Measurements from ENCODE around the gene UMODL1.
"Not testable (repeated sequence)": the region's sequence is repeated elsewhere in the genome, so short reads cannot be mapped to it uniquely, and the experiment has no call there.

UMODL1 gene

GRCh38 chr21:42179316-42179715 lies 108.2 kb downstream of the UMODL1 start:
- H3K4me3 ChIP-seq (replicated peaks; ENCODE audit: low read depth, low read length) = no peak overlapping the region
- no peak for DNase-seq (ENCODE audit: extremely low read depth, low read depth)

GRCh38 chr21:42180001-42180400 lies 108.9 kb downstream of the UMODL1 start:
- DNase-seq (ENCODE audit: extremely low read depth, low read depth); H3K4me3 ChIP-seq (replicated peaks; ENCODE audit: low read depth, low read length): not testable (repeated sequence)

More at GRCh38 chr21:42179316-42179715, 108.2 kb downstream of the UMODL1 start:
- no peak for TF ChIP-seq CTCF (IDR thresholded peaks at IDR 0.05; ENCODE audit: low read depth, low read length, missing control alignments)

GRCh38 chr21:42182713-42183371 lies 111.7 kb downstream of the UMODL1 start:
- H3K4me3 ChIP-seq (replicated peaks; ENCODE audit: low read depth, low read length) = no peak overlapping the region
- TF ChIP-seq CTCF (IDR thresholded peaks at IDR 0.05; ENCODE audit: low read depth, low read length, missing control alignments) = no peak
- no peak for DNase-seq (ENCODE audit: extremely low read depth, low read depth)

GRCh38 chr21:42183374-42184266 lies 112.5 kb downstream of the UMODL1 start:
- no peak for DNase-seq (ENCODE audit: extremely low read depth, low read depth)
- TF ChIP-seq CTCF (IDR thresholded peaks at IDR 0.05; ENCODE audit: low read depth, low read length, missing control alignments) = no peak
- H3K4me3 ChIP-seq (replicated peaks; ENCODE audit: low read depth, low read length) = no peak overlapping the region

GRCh38 chr21:42186591-42186990 lies 115.5 kb downstream of the UMODL1 start:
- TF ChIP-seq CTCF (IDR thresholded peaks at IDR 0.05; ENCODE audit: low read depth, low read length, missing control alignments) = no peak
- no peak for DNase-seq (ENCODE audit: extremely low read depth, low read depth)
- H3K4me3 ChIP-seq (replicated peaks; ENCODE audit: low read depth, low read length) = no peak overlapping the region

- DNase-seq (ENCODE audit: extremely low read depth, low read depth) = no peak
- no peak overlapping the region for H3K4me3 ChIP-seq (replicated peaks; ENCODE audit: low read depth, low read length)
- no peak for TF ChIP-seq CTCF (IDR thresholded peaks at IDR 0.05; ENCODE audit: low read depth, low read length, missing control alignments)
These were observed 117.0 kb downstream of the UMODL1 start for GRCh38 chr21:42187976-42188653.

- no peak for TF ChIP-seq CTCF (IDR thresholded peaks at IDR 0.05; ENCODE audit: low read depth, low read length, missing control alignments)
- DNase-seq (ENCODE audit: extremely low read depth, low read depth) = no peak
- H3K4me3 ChIP-seq (replicated peaks; ENCODE audit: low read depth, low read length) = no peak overlapping the region
These were observed 117.5 kb downstream of the UMODL1 start for GRCh38 chr21:42188663-42189062.
